ENCODE measurements around the gene A1CF.

DNA sequence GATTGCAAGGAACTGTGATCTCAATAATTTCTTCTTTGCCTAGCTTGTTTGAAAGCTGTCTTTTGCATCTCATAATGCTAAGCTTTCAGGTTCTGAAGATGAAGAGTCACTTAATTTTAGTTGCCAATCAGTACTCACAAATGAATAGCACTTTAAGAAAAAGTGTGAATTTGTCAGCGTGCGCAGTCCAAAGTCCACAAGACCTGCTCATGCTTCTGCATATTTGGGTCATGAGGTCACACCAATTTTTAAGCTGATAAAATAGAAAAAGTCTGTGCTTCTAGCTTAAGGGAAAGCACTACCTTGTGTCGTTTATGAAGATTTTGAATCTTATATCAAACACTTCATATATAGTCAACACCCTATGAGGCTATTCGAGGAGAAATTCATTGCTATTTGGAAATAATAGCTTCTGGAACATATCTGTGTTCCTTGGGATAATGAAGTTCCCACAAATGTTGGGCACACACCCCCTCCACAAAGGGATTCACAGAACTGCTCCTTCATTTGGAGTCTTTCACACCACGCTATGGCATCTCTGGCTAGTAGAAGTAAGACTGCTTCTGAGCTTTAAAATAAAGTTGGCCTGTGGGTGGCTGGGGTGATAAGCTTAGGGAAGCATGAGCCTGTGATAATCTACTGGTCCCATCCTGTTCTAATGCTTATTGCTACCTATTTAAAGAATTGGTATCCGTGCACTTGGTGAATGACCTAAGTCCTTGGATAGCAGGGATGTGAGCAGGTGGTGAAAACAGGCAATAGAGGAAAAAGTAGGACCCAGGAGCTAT, 33.3 kb downstream of the A1CF start:
- no peak for TF ChIP-seq CTCF (IDR thresholded peaks at IDR 0.05 in 8 of 11, conservative IDR thresholded peaks at IDR 0.05 in 3 of 11)
- no peak for TF ChIP-seq POLR2A (IDR thresholded peaks at IDR 0.05)
